Upper lobe of left lung (tissue), 4 donors: ENCODE data around the gene FAM180B.

Experiments used
- EP300 ChIP-seq, 4 donors: sonication (generic); formaldehyde crosslinking; IDR thresholded peaks; one replicate each; pipeline ENCODE4 v1.5.1; 2017; ENCODE audit warnings: antibody characterized with exemption in 4 of 4, control low read depth in 2 of 4
- POLR2A ChIP-seq, 4 donors: fragments of 450-650 bp; IDR thresholded peaks; one replicate each; pipeline ENCODE4 v1.5.1; 2016 to 2017; ENCODE audit warnings: antibody characterized with exemption in 4 of 4, mild to moderate bottlenecking in 2 of 4
- POLR2AphosphoS5 ChIP-seq, 2 donors: sonication (generic); formaldehyde crosslinking; IDR thresholded peaks; one replicate each; pipeline ENCODE4 v1.5.1; 2017; ENCODE audit warnings: antibody characterized with exemption in 2 of 2
- TF ChIP-seq, protein P1 (sequence below), 6 experiments: fragments of 450-650 bp in 4 of 6; fragments of 200-600 bp in 2 of 6; sonication (generic) in 2 of 6; IDR thresholded peaks; one replicate each; pipeline ENCODE4 v1.5.1; 2016 to 2019; ENCODE audit warnings: antibody characterized with exemption in 6 of 6

DNA sequence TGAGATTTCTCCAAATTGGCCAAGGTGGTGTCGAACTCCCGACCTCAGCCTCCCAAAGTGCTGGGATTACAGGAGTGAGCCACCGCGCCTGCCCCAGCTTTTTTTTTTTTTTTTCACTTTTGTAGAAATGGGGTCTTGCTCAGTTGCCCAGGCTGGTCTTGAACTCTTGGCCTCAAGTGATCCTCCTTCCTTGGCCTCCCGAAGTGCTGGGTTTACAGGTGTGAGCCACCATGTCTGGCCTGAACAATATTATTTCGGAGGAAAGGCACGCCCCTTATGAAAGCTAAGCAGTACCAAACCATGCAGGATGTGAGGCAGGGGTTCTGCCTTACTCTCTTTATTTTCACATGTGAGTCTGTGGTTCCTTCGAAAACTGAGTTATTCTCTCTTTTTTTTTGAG lies 39.8 kb downstream of the FAM180B start:
- TF ChIP-seq, protein P1, sequence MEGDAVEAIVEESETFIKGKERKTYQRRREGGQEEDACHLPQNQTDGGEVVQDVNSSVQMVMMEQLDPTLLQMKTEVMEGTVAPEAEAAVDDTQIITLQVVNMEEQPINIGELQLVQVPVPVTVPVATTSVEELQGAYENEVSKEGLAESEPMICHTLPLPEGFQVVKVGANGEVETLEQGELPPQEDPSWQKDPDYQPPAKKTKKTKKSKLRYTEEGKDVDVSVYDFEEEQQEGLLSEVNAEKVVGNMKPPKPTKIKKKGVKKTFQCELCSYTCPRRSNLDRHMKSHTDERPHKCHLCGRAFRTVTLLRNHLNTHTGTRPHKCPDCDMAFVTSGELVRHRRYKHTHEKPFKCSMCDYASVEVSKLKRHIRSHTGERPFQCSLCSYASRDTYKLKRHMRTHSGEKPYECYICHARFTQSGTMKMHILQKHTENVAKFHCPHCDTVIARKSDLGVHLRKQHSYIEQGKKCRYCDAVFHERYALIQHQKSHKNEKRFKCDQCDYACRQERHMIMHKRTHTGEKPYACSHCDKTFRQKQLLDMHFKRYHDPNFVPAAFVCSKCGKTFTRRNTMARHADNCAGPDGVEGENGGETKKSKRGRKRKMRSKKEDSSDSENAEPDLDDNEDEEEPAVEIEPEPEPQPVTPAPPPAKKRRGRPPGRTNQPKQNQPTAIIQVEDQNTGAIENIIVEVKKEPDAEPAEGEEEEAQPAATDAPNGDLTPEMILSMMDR (IDR thresholded peaks at IDR 0.05), result no peak
- TF ChIP-seq EP300 (IDR thresholded peaks at IDR 0.05) (no peak), POLR2AphosphoS5 (IDR thresholded peaks at IDR 0.05) (no peak), POLR2A (IDR thresholded peaks at IDR 0.05) (no peak)
